Brain microvascular endothelial cell (primary cell): ENCODE data around the gene RTN4.
"Not testable (repeated sequence)": the region's sequence is repeated elsewhere in the genome, so short reads cannot be mapped to it uniquely, and the experiment has no call there.

ENCODE experiments used
- DNase-seq: peaks from one replicate; pipeline ENCODE4 v3.0.0-alpha.2; 2020
- H3K27ac ChIP-seq: fragments of 250-450 bp; sonication (Bioruptor Pico); 2 replicates; pipeline ENCODE4 v1.5.1; 2020; ENCODE audit warnings: mild to moderate bottlenecking, moderate library complexity
- H3K27me3 ChIP-seq: fragments of 250-450 bp; sonication (Bioruptor Pico); replicated peaks from 2 replicates; pipeline ENCODE4 v1.5.1; 2020; ENCODE audit warnings: mild to moderate bottlenecking
- H3K36me3 ChIP-seq: fragments of 250-450 bp; sonication (Bioruptor Pico); replicated peaks from 2 replicates; pipeline ENCODE4 v1.5.1; 2020; ENCODE audit warnings: mild to moderate bottlenecking
- H3K4me3 ChIP-seq: 2 replicates; pipeline ENCODE4 v1.5.1; 2011; ENCODE audit warnings: low read depth, mild to moderate bottlenecking, control low read depth, low read length, moderate library complexity
- in situ Hi-C: cut with HindIII; loops from 2 replicates; pipeline ENCODE4 v1.10.0; 2017; ENCODE audit warnings: low sequenced_read_pairs, low pct_ligation_motif_present
- TF ChIP-seq, protein P1 (sequence below): IDR thresholded peaks from 2 replicates; pipeline ENCODE4 v1.5.1; 2011; ENCODE audit warnings: low read depth, mild to moderate bottlenecking, moderate library complexity, low read length, control low read depth, inconsistent platforms; ENCODE audit errors: missing control alignments

RTN4 gene

GRCh38 chr2:55076721-55077120 lies 26.5 kb upstream of the RTN4 start:
- Histone ChIP-seq H3K36me3 (no peaks in the 10 kb centered on the region), H3K4me3 (no peak overlapping the region), H3K27ac (no peak overlapping the region), H3K27me3 (no peaks in the 10 kb centered on the region)
- no peak for DNase-seq
- in situ Hi-C loops: no loop called here
- TF ChIP-seq, protein P1, sequence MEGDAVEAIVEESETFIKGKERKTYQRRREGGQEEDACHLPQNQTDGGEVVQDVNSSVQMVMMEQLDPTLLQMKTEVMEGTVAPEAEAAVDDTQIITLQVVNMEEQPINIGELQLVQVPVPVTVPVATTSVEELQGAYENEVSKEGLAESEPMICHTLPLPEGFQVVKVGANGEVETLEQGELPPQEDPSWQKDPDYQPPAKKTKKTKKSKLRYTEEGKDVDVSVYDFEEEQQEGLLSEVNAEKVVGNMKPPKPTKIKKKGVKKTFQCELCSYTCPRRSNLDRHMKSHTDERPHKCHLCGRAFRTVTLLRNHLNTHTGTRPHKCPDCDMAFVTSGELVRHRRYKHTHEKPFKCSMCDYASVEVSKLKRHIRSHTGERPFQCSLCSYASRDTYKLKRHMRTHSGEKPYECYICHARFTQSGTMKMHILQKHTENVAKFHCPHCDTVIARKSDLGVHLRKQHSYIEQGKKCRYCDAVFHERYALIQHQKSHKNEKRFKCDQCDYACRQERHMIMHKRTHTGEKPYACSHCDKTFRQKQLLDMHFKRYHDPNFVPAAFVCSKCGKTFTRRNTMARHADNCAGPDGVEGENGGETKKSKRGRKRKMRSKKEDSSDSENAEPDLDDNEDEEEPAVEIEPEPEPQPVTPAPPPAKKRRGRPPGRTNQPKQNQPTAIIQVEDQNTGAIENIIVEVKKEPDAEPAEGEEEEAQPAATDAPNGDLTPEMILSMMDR: no peak

GRCh38 chr2:55076019-55076418 lies 25.8 kb upstream of the RTN4 start:
- DNase-seq, in situ Hi-C loops, H3K36me3 ChIP-seq, H3K4me3 ChIP-seq, H3K27ac ChIP-seq, H3K27me3 ChIP-seq: not testable (repeated sequence)

- Histone ChIP-seq H3K27me3 (no peaks in the 10 kb centered on the region), H3K36me3 (no peaks in the 10 kb centered on the region), H3K27ac (no peak overlapping the region), H3K4me3 (no peak overlapping the region)
- TF ChIP-seq, protein P1: no peak
- DNase-seq: no peak
- in situ Hi-C loops: no loop called here
These were observed 23.0 kb upstream of the RTN4 start for GRCh38 chr2:55073000-55073983.

DNA sequence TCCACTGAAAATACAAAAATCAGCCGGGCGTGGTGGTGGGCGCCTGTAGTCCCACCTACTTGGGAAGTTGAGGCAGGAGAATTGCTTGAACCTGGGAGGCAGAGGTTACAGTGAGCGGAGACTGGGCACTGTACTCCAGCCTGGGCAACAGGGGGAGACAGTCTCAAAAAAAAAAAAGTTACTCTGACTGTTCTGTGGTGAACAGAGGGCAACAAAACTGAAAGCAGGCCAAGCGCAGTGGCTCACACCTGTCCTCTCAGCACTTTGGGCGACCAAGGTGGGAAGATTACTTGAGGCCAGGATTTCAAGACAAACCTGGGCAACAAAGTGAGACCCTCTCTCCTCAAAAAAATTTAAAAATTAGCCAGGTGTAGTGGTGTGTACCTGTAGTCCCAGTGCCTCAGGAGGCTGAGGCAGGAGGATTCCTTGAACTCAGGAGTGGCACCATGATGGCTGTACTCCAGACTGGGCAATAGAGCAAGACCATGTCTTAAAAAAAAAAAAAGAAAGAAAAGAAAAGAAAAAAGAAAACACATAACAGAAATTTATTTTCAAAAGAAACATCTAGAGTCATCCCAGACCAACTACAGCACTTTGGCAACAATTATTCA lies 13.6 kb upstream of the RTN4 start:
- DNase-seq: no peak
- in situ Hi-C loops: no loop called here

GRCh38 chr2:55063226-55063625 lies 13.0 kb upstream of the RTN4 start:
- in situ Hi-C loops: no loop called here
- DNase-seq: no peak
- H3K4me3 ChIP-seq: no peak overlapping the region
- TF ChIP-seq, protein P1: no peak
- no peaks in the 10 kb centered on the region for H3K27me3 ChIP-seq
- H3K36me3 ChIP-seq: no peaks in the 10 kb centered on the region
- H3K27ac ChIP-seq: no peak overlapping the region

More for the DNA sequence above, 13.6 kb upstream of the RTN4 start:
- Histone ChIP-seq H3K27ac (no peak overlapping the region), H3K4me3 (no peak overlapping the region), H3K27me3 (no peaks in the 10 kb centered on the region), H3K36me3 (no peaks in the 10 kb centered on the region)
- TF ChIP-seq, protein P1: peak; percentile 36

GRCh38 chr2:55062754-55063153 lies 12.5 kb upstream of the RTN4 start:
- TF ChIP-seq, protein P1: no peak
- Histone ChIP-seq H3K27me3 (no peaks in the 10 kb centered on the region), H3K36me3 (no peaks in the 10 kb centered on the region), H3K4me3 (no peak overlapping the region), H3K27ac (no peak overlapping the region)
- in situ Hi-C loops: no loop called here
- no peak for DNase-seq
